Activated T-helper 1 cell treated with anti-CD3 and anti-CD28 coated beads, Interleukin-2, amount 50 U/mL, for 16 hours (primary cell): ENCODE data around the gene NPHP4.

Source experiments
- DNase-seq, 2 donors: peaks; one replicate each; pipeline ENCODE4 v3.0.0-alpha.2; 2020; ENCODE audit warnings: low read depth in 1 of 2, low spot score in 1 of 2

The NPHP4 gene

GRCh38 chr1:5837976-5838653, 154.1 kb downstream of the NPHP4 start:
- no peak for DNase-seq

GRCh38 chr1:5836776-5837440, 155.3 kb downstream of the NPHP4 start:
- DNase-seq: no peak

GRCh38 chr1:5835179-5835562, 157.1 kb downstream of the NPHP4 start:
- DNase-seq: no peak

GRCh38 chr1:5834477-5835178, 157.6 kb downstream of the NPHP4 start:
- DNase-seq: no peak

GRCh38 chr1:5833911-5834310, 158.3 kb downstream of the NPHP4 start:
- DNase-seq: no peak

- DNase-seq: no peak
Measured at GRCh38 chr1:5832916-5833895, 159.0 kb downstream of the NPHP4 start.

GRCh38 chr1:5831600-5832335, 160.5 kb downstream of the NPHP4 start:
- no peak for DNase-seq

- no peak for DNase-seq
Measured at GRCh38 chr1:5830771-5831599, 161.2 kb downstream of the NPHP4 start.

- DNase-seq: no peak
Measured at GRCh38 chr1:5829414-5829813, 162.8 kb downstream of the NPHP4 start.

GRCh38 chr1:5828308-5828935, 163.8 kb downstream of the NPHP4 start:
- no peak for DNase-seq

GRCh38 chr1:5827516-5827915, 164.7 kb downstream of the NPHP4 start:
- DNase-seq: no peak

- DNase-seq: no peak
Measured at GRCh38 chr1:5826601-5827000, 165.6 kb downstream of the NPHP4 start.

- DNase-seq: no peak
Measured at GRCh38 chr1:5822726-5823125, 169.5 kb downstream of the NPHP4 start.

- DNase-seq: no peak
Measured at GRCh38 chr1:5822266-5822665, 170.0 kb downstream of the NPHP4 start.

GRCh38 chr1:5821540-5822176, 170.6 kb downstream of the NPHP4 start:
- DNase-seq: no peak

GRCh38 chr1:5820026-5820421, 172.2 kb downstream of the NPHP4 start:
- DNase-seq: no peak

- no peak for DNase-seq
Measured at GRCh38 chr1:5819391-5820025, 172.7 kb downstream of the NPHP4 start.

GRCh38 chr1:5818755-5819154, 173.5 kb downstream of the NPHP4 start:
- DNase-seq: no peak
